ENCODE results near the gene CCDC187.

Gene CCDC187

GRCh38 chr9:136340356-136341041 lies 36.6 kb upstream of the CCDC187 start:
- Histone ChIP-seq H3K9ac (peak overlapping the region; percentile 50), H3K27ac (peak overlapping the region; percentile 43; the same call in 1 of the 2 replicates), H3K4me1 (peaks cover 76% of the 10 kb centered on the region), H3K27me3 (no peaks in the 10 kb centered on the region), H3K4me2 (peak overlapping the region; percentile 85), H3K36me3 (peaks cover 89% of the 10 kb centered on the region), H4K20me1 (peaks cover 98% of the 10 kb centered on the region), H3K9me3 (no peaks in the 10 kb centered on the region), H3K4me3 (no peak overlapping the region; the same call in 1 of the 2 replicates)
- TF ChIP-seq Cebpa-rat (IDR thresholded peaks at IDR 0.05) = no peak

- H3K27me3 ChIP-seq = no peaks in the 10 kb centered on the region
- no peak for TF ChIP-seq Cebpa-rat (IDR thresholded peaks at IDR 0.05)
- no peaks in the 10 kb centered on the region for H3K9me3 ChIP-seq
- peaks cover 98% of the 10 kb centered on the region for H4K20me1 ChIP-seq
- peak overlapping the region; percentile 85 for H3K4me2 ChIP-seq
- peaks cover 76% of the 10 kb centered on the region for H3K4me1 ChIP-seq
- peak overlapping the region; percentile 43; the same call in 1 of the 2 replicates for H3K27ac ChIP-seq
- H3K36me3 ChIP-seq = peaks cover 89% of the 10 kb centered on the region
- peak overlapping the region; percentile 45; the same call in 1 of the 2 replicates for H3K4me3 ChIP-seq
- H3K9ac ChIP-seq = peak overlapping the region; percentile 50
Observed at GRCh38 chr9:136339958-136340310, 36.0 kb upstream of the CCDC187 start.

GRCh38 chr9:136339173-136339957 lies 35.5 kb upstream of the CCDC187 start:
- Histone ChIP-seq H4K20me1 (peaks cover 98% of the 10 kb centered on the region), H3K4me3 (peak overlapping the region; percentile 45; the same call in 1 of the 2 replicates), H3K4me2 (peak overlapping the region; percentile 85), H3K27ac (0 out of 2 replicates have a peak overlapping the region, but pooled peaks have one; percentile 38), H3K9ac (peak overlapping the region; percentile 50), H3K27me3 (no peaks in the 10 kb centered on the region), H3K9me3 (no peaks in the 10 kb centered on the region), H3K36me3 (peaks cover 89% of the 10 kb centered on the region), H3K4me1 (peaks cover 76% of the 10 kb centered on the region)
- no peak for TF ChIP-seq Cebpa-rat (IDR thresholded peaks at IDR 0.05)

- TF ChIP-seq Cebpa-rat (IDR thresholded peaks at IDR 0.05) = no peak
- peak overlapping the region; percentile 85 for H3K4me2 ChIP-seq
- peak overlapping the region; percentile 48 for H3K9ac ChIP-seq
- H3K9me3 ChIP-seq = no peaks in the 10 kb centered on the region
- H4K20me1 ChIP-seq = peaks cover 100% of the 10 kb centered on the region
- H3K27me3 ChIP-seq = no peaks in the 10 kb centered on the region
- no peak overlapping the region for H3K4me3 ChIP-seq
- peaks cover 75% of the 10 kb centered on the region for H3K4me1 ChIP-seq
- peak overlapping the region; percentile 30; the same call in 1 of the 2 replicates for H3K27ac ChIP-seq
- peaks cover 91% of the 10 kb centered on the region for H3K36me3 ChIP-seq
Observed at GRCh38 chr9:136338511-136338910, 34.6 kb upstream of the CCDC187 start.

GRCh38 chr9:136337416-136338395 lies 33.8 kb upstream of the CCDC187 start:
- peaks cover 100% of the 10 kb centered on the region for H4K20me1 ChIP-seq
- H3K9me3 ChIP-seq = no peaks in the 10 kb centered on the region
- H3K27me3 ChIP-seq = no peaks in the 10 kb centered on the region
- H3K4me1 ChIP-seq = peaks cover 75% of the 10 kb centered on the region
- H3K4me2 ChIP-seq = peak overlapping the region; percentile 85
- H3K4me3 ChIP-seq = no peak overlapping the region
- peak overlapping the region; percentile 48 for H3K9ac ChIP-seq
- H3K27ac ChIP-seq = peak overlapping the region; percentile 30
- no peak for TF ChIP-seq Cebpa-rat (IDR thresholded peaks at IDR 0.05)
- peaks cover 92% of the 10 kb centered on the region for H3K36me3 ChIP-seq

- peaks cover 100% of the 10 kb centered on the region for H4K20me1 ChIP-seq
- H3K4me1 ChIP-seq = peaks cover 75% of the 10 kb centered on the region
- no peak overlapping the region for H3K4me3 ChIP-seq
- H3K27me3 ChIP-seq = no peaks in the 10 kb centered on the region
- H3K36me3 ChIP-seq = peaks cover 96% of the 10 kb centered on the region
- 0 out of 2 replicates have a peak overlapping the region, but pooled peaks have one; percentile 85 for H3K4me2 ChIP-seq
- TF ChIP-seq Cebpa-rat (IDR thresholded peaks at IDR 0.05) = no peak
- H3K9ac ChIP-seq = no peak overlapping the region
- no peak overlapping the region for H3K27ac ChIP-seq
- no peaks in the 10 kb centered on the region for H3K9me3 ChIP-seq
Observed at GRCh38 chr9:136336881-136337280, 33.0 kb upstream of the CCDC187 start.

GRCh38 chr9:136336156-136336870 lies 32.4 kb upstream of the CCDC187 start:
- no peak overlapping the region for H3K27ac ChIP-seq
- H3K4me3 ChIP-seq = no peak overlapping the region
- no peak for TF ChIP-seq Cebpa-rat (IDR thresholded peaks at IDR 0.05)
- peaks cover 75% of the 10 kb centered on the region for H3K4me1 ChIP-seq
- H3K9ac ChIP-seq = no peak overlapping the region
- H3K9me3 ChIP-seq = no peaks in the 10 kb centered on the region
- H3K4me2 ChIP-seq = no peak overlapping the region
- H4K20me1 ChIP-seq = peaks cover 100% of the 10 kb centered on the region
- H3K36me3 ChIP-seq = peaks cover 99% of the 10 kb centered on the region
- no peaks in the 10 kb centered on the region for H3K27me3 ChIP-seq

- Histone ChIP-seq H4K20me1 (peaks cover 100% of the 10 kb centered on the region), H3K4me3 (no peak overlapping the region), H3K9me3 (no peaks in the 10 kb centered on the region), H3K4me2 (no peak overlapping the region), H3K36me3 (peaks cover 99% of the 10 kb centered on the region), H3K9ac (no peak overlapping the region), H3K27ac (no peak overlapping the region), H3K4me1 (peaks cover 75% of the 10 kb centered on the region), H3K27me3 (no peaks in the 10 kb centered on the region)
- TF ChIP-seq Cebpa-rat (IDR thresholded peaks at IDR 0.05) = no peak
Observed at GRCh38 chr9:136335296-136336155, 31.6 kb upstream of the CCDC187 start.
